ENCODE data around the gene ZBTB37. TPM values are rescaled to one million over a fixed set of nuclear protein-coding genes. Genes with fewer than 3 reads are reported as not detected.

ZBTB37 gene
- total and polyA plus RNA-seq, 9 donors, result 2.3 to 20.0 (median 14.7) TPM

DNA sequence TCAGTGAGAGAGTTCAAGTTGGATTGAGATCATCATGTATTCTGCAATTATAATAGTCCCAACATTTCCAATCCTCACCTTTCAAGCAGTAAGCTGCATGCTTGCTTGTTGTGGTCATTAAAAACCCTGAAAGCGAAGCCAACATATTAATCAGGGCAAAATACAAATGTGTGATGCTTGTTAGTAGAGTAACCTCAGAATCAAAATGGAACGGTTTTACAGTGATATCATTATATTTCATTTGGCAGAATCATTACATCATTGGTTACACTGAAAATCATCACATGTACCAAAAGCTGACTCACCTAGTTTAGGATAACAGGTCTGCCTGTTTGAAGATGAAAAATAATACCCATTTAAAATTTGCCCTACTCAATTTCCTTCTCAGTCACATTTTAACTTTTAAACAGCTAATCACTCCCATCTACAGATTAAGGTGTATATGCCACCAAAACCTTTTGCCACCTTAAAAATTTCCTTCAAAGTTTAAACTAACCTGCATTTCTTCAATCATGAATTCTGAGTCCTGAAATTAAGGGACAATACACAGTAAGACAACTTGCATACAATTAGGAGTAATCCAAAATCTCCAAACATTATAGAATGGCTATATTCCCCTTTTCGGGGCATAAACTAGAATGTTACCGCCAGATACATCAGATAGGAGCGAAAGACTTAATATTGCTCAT is 3.9 kb upstream of the ZBTB37 start:
- Histone ChIP-seq H3K27ac (no peak overlapping the region), H3K36me3 (no peaks in the 10 kb centered on the region), H3K27me3 (no peaks in the 10 kb centered on the region), H3K4me1 (ENCODE audit: insufficient read depth) (peaks cover 3% of the 10 kb centered on the region), H3K9me3 (no peaks in the 10 kb centered on the region), H3K4me3 (no peak overlapping the region)
- no peak for DNase-seq
- intact Hi-C loops (cut with DNase I), result no loop called here
- TF ChIP-seq EP300 (IDR thresholded peaks at IDR 0.05), result no peak
- no peak for TF ChIP-seq POLR2A (IDR thresholded peaks at IDR 0.05)
- TF ChIP-seq CTCF (IDR thresholded peaks at IDR 0.05), result no peak
- WGBS, 3 donors, result 77 to 82% (median 77%) methylated on average over 5 of the region's 5 CpGs

DNA sequence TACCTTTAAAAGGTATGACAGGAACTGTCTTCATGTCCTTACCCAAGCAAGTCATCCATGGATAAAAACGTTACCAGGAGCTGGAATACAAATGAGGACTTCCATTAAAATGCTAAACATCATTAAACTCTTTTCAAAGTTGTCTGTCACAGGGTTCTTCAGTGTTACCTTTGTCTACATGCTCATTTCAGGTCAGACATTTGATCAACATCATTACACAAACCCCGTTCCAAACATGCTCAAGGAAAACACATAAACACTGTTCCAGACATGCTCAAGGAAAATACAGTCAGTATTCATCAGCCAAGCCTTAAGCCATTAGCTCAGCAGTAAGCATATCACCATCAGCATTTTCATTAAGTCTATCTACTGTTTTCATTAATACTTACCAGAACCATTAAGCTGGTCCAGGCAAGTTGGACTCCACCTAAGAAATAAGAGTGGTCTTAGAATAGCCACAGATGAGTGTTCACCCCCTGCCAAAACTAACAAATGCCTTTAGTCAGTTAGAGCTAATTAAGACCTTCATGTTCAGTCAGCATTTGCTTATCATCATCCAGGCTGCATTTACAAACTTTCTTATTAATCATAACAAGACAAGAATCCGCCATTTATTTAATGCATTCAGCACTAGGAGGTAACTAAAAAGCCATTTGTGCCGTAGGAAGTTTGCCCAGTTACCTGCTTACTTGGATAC is 2.6 kb upstream of the ZBTB37 start:
- Histone ChIP-seq H3K36me3 (no peaks in the 10 kb centered on the region), H3K4me3 (no peak overlapping the region), H3K4me1 (ENCODE audit: insufficient read depth) (peaks cover 5% of the 10 kb centered on the region), H3K27ac (no peak overlapping the region), H3K27me3 (no peaks in the 10 kb centered on the region), H3K9me3 (no peaks in the 10 kb centered on the region)
- intact Hi-C loops (cut with DNase I), result loop anchor here in 1 of 4 donors (5.0 kb wide), 1 partner anchor 388 kb away; the partner anchor contains the start of gene PRDX6
- 15 to 24% (median 16%) methylated on average over 4 of the region's 4 CpGs for WGBS, 3 donors
- no peak for DNase-seq
- TF ChIP-seq CTCF (IDR thresholded peaks at IDR 0.05) (no peak), POLR2A (IDR thresholded peaks at IDR 0.05) (no peak), EP300 (IDR thresholded peaks at IDR 0.05) (no peak)

GRCh38 chr1:173866413-173867115 is 1.6 kb upstream of the ZBTB37 start:
- TF ChIP-seq POLR2A (IDR thresholded peaks at IDR 0.05) (no peak), CTCF (IDR thresholded peaks at IDR 0.05) (no peak), EP300 (IDR thresholded peaks at IDR 0.05) (no peak)
- H3K36me3 ChIP-seq, result no peaks in the 10 kb centered on the region
- peaks cover 8% of the 10 kb centered on the region for H3K4me1 ChIP-seq (ENCODE audit: insufficient read depth)
- intact Hi-C loops (cut with DNase I), result loop anchor here in 1 of 4 donors (5.0 kb wide), 1 partner anchor 389 kb away; the partner anchor contains the start of gene PRDX6
- no peaks in the 10 kb centered on the region for H3K9me3 ChIP-seq
- DNase-seq, result no peak
- 3 to 17% (median 9%) methylated on average over 2 of the region's 2 CpGs for WGBS, 3 donors
- H3K4me3 ChIP-seq, result peak overlapping the region; percentile 98
- peak overlapping the region in 1 of 2 donors; percentile 93 for H3K27ac ChIP-seq
- no peaks in the 10 kb centered on the region for H3K27me3 ChIP-seq

GRCh38 chr1:173867141-173867752 is 933 bp upstream of the ZBTB37 start:
- Histone ChIP-seq H3K9me3 (no peaks in the 10 kb centered on the region), H3K4me1 (ENCODE audit: insufficient read depth) (peaks cover 8% of the 10 kb centered on the region), H3K27ac (peak overlapping the region; percentile 68 to 93), H3K4me3 (peak overlapping the region; percentile 98), H3K36me3 (no peaks in the 10 kb centered on the region), H3K27me3 (no peaks in the 10 kb centered on the region)
- peak; percentile 16 to 51 (median 41) for DNase-seq
- TF ChIP-seq CTCF (IDR thresholded peaks at IDR 0.05) (no peak), EP300 (IDR thresholded peaks at IDR 0.05) (no peak), POLR2A (IDR thresholded peaks at IDR 0.05) (no peak)
- whole genome bisulfite sequencing, 3 donors, result 1 to 2% (median 1%) methylated on average over 32 of the region's 32 CpGs
- intact Hi-C loops (cut with DNase I), result loop anchor here in 1 of 4 donors (5.0 kb wide), 1 partner anchor 390 kb away; the partner anchor contains the start of gene PRDX6
